HG03097 (cell line): ENCODE data around the gene TUBA1A.
"Not testable (repeated sequence)": the region's sequence is repeated elsewhere in the genome, so short reads cannot be mapped to it uniquely, and the experiment has no call there.

Experiments used
- ATAC-seq: cut with Tn5 transposase; IDR thresholded peaks from one replicate; pipeline ENCODE4 v1.9.1; 2021; ENCODE audit not compliant: unreplicated experiment, low FRiP score

TUBA1A gene

DNA sequence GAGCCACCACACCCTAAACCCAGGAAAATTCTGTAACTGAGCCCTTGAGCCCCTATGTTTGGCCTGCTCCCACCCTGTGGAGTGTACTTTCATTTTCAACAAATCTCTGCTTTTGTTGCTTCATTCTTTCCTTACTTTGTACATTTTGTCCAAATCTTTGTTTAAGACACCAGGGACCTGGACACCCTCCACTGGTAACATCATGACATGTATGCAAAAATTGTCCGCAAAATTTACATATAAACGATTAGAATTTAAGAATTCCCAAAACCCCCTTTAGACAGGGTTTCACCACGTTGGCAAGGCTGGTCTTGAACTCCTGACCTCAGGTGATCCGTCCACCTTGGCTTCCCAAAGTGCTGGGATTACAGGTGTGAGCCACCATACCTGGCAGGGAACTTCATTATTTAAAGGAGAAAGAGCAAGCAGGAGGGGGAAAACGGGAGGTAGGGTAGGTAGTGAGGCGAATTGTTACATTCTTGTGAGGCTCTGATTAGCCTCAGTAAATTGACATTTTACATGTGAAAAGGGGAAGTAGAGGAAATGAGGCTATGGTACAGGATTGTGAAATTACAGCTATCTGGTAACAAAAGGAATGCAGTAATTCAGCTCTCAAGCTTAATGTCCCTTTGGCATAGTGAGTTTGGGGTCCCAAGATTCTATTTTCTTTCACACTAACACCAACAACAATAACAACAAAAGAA lies 27.6 kb downstream of the TUBA1A start:
- ATAC-seq: no peak

DNA sequence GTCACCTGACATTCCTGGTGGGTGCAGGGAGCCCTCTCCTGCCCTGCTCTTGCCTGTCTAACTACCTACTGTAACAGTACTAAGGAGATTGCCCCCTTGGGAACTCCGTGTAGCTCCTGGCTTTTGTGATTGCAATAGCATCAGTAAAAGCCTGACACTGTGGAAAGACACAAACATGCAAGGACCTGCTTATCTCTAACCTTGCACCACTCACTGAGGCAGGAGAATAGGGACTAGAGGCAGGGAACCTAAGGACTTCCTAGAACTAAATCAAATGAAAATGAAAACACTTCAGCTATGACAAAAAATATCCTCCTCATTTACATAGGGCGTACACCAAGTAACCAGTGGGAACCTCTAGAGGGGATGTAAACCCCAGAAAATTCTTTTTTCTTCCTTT lies 28.5 kb downstream of the TUBA1A start:
- ATAC-seq: no peak

DNA sequence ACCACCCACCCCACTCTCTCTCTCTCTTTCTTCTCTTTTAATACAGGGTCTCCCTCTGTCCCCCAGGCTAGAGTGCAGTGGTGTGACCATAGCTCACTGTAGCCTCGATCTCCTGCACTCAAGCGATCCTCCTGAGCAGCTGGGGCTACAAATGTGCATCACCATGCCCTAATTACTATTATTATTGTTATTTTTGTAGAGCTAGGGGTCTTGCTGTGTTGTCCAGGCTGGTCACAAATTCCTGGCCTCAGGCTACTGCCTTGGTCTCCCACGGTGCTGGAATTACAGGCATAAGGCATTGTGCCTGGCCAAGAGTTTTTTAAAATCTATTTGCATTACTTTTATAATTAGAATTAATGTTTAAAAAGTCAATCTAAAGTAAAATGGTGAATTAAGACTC lies 34.7 kb downstream of the TUBA1A start:
- no peak for ATAC-seq

DNA sequence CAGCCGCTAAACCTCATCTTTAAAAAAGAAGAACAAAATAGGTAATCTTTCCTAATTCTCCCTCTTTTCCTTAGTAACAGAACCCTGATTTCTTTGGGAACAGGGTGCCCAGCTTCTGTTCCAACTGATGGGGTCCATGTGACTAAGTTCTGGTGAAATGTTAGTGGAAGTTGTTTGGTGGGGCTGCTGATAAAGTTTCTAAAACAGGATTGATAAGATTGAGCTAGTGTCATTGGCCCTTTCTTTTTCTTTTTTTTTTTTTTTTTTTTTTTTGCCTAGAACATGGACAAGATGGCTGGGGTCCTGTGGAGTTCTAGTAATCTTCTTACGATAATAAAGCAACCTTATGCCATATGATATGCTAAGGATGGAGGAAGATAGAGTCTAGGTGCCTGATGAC lies 41.5 kb downstream of the TUBA1A start:
- no peak for ATAC-seq

DNA sequence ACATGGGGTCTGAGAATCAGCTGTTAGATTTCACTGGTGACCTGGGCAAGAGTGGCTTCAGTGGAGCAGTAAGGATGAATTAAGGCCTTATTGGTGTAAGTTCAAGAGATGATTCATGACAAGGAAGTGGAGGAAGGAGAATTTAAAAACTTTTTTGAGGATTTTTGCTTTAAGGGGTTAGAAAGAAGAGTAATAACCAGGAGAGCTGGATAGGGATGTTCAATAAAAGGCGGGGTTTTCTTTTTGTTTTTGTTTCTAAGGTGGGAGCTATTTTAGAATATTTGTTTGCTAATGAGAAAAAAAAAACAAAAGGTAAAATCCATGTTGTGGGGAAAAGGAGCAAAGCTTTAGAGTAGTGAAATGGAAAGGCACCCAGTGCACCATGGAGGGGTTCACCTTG lies 42.5 kb downstream of the TUBA1A start:
- no peak for ATAC-seq

DNA sequence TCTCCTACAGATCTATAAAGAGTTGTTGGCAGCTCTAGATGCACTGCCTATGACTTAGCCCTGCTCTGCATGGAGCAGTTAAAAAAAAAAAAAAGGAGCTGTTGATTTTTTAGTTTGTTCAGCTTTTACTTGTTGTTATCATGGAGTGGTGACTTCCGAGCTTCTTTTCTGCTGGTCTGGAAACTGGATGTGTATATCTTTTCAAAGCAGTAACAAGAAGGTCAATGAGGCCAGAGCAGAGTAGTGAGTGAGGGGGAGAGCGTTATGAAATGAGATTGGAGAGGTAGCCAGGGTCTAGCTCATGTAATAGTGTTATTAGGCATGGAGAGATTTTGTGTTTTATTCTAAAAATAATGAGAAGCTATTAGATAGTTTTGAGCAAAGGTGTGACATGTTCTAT lies 44.5 kb downstream of the TUBA1A start:
- ATAC-seq: no peak

DNA sequence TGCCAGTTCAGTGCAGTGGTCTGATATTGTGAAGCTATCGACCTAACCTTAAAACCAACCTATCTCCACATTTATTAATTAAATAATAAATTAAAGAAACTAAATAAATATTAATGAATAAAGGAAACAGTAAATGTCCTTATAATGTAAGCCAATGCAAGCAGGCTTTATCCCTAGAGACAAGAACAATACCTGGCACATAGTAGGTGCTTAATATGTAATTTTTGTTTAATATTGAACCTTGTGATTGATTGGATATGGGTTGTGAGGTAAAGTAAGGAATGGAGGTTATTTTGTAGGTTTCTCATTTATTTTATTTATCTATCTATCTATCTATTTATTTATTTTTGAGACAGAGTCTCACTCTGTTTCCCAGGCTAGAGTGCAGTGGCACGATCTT lies 49.9 kb downstream of the TUBA1A start:
- no peak for ATAC-seq

DNA sequence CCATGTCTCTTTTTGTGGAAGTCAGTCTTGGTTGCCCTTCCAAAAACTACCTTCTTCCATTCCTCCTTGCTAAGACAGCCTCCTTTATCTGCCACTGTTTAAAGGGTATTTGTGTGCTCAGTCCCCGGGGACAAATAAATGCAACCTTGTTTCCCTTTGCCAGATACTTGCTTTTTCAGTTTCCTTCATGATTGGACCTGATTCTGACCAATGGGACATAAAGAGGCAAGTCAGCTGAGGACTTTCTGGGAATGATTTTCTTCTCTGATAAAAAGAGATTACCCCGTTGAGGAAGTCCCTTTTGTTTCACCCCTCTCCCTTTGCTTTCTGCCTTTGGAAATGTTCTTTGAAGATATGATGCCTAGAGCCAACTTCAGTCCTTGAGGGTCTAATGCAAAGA lies 50.3 kb downstream of the TUBA1A start:
- ATAC-seq: no peak

DNA sequence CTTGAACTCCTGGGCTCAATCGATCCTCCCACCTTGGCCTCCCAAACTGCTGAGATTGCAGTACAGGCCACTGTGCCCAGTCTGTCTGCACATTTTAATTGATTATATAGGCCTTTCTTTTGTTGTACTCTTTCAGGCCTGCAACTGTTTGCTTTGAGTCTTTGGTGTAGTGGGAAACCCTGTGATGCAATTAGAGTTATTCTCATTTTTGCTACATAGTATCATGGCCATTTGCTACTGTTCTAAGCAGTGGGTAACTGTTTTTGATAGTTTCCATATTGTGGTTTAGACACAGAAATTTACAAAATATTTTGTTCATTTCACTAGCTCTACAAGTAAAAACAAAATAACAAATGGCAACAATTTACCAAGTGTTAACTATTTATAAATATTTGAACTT lies 51.4 kb downstream of the TUBA1A start:
- no peak for ATAC-seq

DNA sequence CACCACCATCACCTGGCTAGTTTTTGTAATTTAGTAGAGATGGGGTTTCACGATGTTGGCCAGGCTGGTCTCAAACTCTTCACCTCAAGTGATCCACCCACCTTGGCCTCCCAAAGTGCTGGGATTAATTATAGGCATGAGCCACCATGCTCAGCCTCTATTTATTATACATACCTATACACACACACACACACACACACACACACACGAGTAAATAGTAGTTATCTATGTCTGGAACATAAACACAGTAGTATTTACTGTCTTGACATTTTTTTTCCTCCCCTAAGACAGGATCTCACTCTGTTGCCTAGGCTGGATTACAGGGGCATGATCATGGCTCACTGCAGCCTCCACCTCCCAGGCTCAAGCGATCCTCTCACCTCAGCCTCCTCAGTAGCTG lies 51.9 kb downstream of the TUBA1A start:
- ATAC-seq: not testable (repeated sequence)
